HG03064 (cell line): ENCODE data around the gene ADAMTSL2.
"Not testable (repeated sequence)": the region's sequence is repeated elsewhere in the genome, so short reads cannot be mapped to it uniquely, and the experiment has no call there.

Experiments
- ATAC-seq: cut with Tn5 transposase; IDR thresholded peaks from one replicate; pipeline ENCODE4 v1.9.1; 2021; ENCODE audit warnings: low read depth; ENCODE audit not compliant: unreplicated experiment

The ADAMTSL2 gene

DNA sequence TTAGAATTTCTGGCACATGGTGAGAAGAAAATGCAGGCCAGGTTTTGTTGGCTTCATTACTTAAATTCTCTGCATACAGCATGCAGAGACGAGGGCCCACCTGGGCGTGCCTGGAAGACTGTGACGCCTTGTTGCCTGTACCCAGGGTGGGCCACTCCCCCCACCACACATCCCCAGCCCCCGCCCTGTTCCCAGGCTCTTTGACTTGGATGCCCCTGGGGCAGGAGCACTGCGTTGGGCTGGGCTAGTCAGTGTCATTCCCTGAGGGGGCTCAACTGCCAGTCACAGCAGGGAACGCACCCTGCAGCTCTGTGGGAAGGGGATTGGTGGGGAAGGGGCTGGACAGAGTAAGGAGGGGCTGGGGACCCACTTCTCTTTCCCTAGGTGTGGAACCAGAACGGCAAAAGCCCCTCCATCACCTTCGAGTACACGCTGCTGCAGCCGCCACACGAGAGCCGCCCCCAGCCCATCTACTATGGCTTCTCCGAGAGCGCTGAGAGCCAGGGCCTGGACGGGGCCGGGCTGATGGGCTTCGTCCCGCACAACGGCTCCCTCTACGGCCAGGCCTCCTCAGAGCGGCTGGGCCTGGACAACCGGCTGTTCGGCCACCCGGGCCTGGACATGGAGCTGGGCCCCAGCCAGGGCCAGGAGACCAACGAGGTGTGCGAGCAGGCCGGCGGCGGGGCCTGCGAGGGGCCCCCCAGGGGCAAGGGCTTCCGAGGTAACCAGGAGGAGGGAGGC is 19.6 kb downstream of the ADAMTSL2 start:
- ATAC-seq: no peak

DNA sequence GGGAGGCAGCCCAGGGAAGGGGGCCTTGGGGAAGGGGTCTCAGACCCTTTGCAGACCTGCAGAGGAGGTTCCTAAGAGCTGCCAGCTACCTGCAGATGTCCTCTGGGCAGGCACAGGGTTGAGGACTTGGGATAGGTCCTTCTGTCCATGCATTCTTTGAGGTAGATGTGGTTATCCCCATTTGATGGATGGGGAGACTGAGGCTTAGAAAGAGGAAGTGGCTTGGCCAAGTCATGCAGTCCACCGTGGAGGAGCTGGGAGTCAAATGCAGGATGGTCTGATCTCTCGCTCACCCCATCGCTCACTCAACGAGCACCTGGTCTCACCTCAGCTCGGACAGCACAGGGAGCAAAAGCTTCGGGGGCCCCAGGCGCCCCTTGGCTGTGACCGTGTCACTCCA is 20.2 kb downstream of the ADAMTSL2 start:
- no peak for ATAC-seq

DNA sequence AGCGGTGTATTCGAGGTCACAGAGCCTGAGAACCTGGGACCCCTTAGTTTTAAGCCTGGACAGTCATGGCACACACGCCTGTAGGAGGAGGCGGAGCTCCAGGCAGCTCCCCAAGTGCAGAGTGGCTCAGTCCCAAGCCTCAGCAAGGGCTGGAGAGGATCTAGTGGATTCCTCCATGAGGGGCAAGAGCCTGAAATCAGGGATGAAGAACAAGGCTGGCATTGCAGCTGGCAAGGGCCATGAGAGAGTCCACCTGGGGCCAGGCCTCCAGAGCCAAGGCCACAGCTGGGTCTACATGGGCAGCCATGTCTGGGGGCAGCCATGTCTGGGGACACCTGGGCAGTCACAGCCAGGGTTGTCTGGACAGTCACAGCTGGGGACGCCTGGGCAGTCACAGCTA is 21.9 kb downstream of the ADAMTSL2 start:
- no peak for ATAC-seq

DNA sequence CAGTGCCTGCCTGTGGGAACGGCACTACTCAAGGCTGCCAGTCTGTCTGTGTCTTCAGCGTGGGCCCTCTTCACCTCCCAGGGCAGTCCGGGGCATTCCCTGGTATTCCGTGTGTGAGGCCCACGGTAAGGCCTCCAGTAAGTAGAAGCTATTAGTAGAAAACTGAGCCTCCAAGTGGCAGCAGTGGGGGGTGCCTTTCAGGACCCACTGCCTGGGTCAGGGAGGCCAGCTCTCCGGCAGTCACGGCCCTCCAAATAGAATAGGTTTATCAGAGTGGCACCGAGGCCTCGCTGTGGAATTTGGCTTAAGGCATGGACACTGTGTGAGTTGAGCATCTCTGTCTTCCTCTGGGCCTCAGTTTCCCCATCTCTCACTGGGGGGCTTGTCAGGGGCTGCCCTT is 23.1 kb downstream of the ADAMTSL2 start:
- ATAC-seq: no peak

DNA sequence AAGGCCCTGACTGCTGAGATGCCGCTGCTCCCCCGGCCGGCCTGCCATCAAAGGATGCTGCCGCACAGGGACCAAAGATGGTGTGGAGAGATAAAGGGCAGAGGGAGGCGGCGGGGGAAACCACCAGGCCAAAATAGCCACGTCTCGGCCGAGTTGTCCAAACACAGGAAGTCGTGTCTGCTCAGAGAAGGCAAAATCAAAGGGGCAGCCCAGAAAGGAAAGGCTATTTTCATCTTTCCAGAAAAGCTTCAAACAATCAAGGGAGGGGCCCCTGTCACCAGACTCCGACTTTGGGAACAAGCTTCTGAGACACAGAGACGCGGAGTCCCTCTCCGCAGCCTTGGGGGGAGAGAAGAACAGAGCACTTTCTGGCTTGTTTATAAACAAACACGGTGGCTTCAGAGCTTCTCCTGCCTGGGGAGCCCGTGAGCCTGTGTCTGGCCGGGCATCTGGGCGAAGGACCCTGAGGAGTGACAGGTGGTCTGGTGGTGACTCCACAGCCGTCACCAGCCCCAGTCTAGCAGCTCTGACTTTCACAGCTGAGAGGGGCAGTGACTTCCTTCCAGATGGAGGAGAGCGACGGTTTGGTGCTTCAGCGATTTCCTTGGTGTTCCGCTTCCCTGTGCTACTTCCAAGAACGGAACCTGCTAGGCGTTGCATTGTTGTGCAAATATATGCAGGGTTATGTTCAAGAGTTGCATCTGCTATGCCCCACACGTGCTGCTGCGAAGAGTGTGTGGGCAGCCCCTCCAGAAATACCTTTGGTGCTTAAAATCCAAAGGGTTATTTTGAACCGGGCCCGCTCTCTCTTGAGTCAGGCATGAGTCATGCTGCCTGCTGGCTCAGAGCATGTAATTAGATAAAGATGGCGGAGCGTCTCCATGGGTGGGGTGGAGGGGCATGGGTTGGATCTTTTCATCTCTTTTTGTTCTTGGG is 24.0 kb downstream of the ADAMTSL2 start:
- no peak for ATAC-seq

DNA sequence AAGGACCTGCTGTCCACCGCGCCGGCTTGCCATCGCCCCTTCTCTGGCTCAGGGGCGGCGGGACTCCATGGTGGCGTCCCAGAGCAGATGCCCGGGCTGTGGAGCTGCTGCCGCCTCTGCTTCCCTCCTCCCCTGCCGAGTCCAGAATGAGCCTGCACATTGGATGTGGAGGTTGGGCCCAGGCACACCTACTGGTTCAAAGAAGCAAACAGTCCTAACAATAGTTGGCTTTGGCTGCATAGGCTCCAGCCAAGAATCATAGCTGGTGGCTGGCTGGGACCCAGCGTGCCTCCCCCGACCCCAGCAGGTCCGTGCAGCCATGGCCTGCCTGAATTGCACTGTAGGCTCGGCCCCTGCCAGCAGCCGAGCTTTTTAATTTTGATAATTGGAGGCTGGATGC is 25.8 kb downstream of the ADAMTSL2 start:
- no peak for ATAC-seq

DNA sequence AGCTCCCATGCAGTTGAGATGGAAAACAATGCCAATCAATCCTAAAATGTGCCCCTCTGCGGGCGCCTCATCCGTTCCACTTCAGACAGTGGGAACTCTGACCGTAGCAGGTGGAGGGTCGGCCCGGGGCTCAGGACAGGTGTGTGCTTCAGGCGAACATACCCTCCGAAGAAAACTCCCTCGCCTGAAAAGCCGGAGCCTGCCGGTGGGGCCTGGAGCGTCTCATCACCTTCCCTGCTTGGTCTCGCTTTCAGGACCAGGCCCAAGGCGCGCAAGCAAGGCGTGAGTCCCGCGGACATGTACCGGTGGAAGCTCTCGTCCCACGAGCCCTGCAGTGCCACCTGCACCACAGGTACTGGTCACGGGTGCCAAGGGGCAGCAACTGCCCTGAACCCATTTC is 26.4 kb downstream of the ADAMTSL2 start:
- no peak for ATAC-seq

DNA sequence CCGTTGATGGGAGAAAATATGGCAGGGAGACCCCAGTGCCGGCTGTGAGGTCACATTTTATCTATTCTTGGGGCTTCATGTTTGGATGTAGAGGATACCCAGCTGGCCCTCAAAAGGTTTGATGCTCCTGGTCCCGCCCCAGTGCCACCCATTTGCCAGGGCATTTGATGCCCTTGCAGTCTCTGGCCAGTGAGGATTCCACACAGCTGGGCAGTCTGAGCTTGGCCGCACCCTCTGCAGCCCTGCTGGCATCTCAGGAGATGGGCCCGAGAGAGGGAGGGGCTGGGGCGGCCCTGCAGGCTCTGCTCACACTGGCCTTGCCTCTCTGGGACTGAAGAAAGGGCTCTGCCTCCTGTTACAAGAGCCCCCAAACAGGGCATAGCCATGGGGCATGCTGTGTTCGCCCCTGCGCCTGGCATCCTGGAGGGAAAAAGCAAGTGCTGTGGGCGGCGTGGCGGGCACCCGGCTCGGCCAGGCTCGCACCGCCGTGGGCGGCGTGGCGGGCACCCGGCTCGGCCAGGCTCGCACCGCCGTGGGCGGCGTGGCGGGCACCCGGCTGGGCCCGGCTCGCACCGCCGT is 27.6 kb downstream of the ADAMTSL2 start:
- no peak for ATAC-seq

DNA sequence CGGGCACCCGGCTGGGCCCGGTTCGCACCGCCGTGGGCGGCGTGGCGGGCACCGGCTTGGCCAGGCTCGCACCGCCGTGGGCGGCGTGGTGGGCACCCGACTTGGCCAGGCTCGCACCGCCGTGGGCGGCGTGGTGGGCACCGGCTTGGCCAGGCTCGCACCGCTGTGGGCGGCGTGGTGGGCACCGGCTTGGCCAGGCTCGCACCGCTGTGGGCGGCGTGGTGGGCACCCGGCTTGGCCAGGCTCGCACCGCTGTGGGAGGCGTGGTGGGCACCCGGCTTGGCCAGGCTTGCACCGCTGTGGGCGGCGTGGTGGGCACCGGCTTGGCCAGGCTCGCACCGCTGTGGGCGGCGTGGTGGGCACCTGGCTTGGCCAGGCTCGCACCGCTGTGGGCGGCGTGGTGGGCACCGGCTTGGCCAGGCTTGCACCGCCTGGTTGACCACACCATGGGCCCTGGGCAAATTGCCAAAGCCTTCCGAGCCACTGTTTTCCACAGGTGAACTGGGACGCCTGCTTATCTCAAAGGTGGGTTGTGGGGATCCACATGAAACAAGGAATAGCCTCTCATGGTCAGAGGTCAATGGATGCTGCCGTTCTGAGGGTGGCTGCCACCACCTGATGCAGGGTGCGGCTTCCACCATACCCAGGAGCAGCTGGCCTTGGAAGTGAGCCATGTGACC is 28.2 kb downstream of the ADAMTSL2 start:
- ATAC-seq: no peak

DNA sequence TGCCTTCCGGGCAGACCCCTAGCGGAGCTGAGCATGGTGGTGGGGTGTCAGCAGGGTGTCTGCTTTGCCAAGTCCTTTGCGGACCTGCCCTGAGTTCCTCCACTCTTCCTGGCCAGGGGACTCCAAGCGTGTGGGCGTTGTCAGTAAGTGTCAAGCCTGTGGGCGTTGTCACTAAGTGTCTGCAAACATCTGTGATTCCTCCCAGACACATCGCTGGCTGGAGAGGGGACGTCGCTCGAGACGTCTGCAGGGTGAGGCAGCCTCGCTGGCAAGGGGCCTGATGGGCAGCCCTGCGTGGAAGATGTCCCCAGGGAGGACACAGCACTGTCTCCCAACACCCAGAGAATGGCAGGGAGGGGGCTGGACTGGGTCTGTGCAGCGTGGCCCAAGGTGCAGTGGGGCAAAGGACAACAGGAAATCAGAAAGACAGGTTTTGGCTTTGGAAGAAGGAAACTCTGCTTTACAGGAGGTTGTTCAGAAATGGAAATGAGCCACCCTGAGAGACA is 28.8 kb downstream of the ADAMTSL2 start:
- ATAC-seq: no peak

DNA sequence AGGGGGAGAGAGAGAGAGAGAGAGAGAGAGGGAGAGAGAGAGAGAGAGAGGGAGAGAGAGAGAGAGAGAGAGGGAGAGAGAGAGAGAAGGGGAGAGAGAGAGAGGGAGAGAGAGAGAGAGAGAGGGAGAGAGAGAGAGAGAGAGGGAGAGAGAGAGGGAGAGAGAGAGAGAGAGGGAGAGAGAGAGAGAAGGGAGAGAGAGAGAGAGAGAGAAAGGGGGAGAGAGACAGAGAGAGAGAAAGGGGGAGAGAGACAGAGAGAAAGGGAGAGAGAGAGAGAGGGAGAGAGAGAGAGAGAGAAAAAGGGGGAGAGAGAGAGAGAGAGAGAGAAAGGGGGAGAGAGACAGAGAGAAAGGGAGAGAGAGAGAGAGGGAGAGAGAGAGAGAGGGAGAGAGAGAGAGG is 29.3 kb downstream of the ADAMTSL2 start:
- not testable (repeated sequence) for ATAC-seq

DNA sequence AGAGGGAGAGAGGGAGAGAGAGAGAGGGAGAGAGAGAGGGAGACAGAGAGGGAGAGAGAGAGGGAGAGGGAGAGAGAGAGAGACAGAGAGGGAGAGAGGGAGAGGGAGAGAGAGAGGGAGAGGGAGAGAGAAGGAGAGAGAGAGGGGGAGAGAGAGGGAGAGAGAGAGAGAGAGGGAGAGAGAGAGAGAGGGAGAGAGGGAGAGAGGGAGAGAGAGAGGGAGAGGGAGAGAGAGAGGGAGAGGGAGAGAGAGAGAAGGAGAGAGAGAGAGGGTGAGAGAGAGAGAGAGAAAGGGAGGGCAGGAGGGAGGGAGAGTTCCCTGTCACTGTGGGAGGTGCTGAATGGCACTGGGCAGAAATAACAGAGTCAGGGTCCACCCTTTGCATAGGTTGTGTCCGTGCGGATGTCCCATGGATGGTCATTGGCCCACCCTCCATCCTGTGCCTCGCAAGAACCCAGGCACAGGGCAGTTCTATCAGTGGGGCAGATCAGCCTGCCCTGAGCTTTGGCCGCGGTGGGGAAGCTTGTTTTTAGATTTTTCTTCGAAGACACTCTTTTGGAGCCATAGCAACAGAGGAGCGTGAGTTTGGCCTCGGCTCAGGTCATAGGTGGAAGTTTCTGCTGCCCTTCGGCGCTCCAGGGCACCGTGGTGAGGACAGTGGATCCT is 30.1 kb downstream of the ADAMTSL2 start:
- no peak for ATAC-seq

DNA sequence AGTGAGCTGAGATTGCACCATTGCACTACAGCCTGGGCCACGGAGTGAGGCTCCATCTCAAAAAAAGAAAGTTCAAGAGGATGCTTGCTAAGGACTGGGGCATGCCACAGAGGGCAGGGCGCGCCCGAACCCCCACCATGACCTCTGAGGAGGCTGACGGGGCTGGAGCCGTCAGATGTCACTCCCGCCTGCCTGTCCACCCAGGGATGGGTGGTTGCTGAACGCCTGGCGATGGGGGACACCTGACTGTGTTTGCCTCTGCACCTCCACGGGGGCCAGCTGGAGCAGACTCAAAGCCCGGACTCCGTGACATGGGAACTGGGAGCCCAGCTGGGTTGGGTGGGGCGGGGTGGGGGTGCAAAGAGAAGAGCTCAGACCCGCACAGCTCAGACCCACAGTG is 31.9 kb downstream of the ADAMTSL2 start:
- ATAC-seq: no peak

DNA sequence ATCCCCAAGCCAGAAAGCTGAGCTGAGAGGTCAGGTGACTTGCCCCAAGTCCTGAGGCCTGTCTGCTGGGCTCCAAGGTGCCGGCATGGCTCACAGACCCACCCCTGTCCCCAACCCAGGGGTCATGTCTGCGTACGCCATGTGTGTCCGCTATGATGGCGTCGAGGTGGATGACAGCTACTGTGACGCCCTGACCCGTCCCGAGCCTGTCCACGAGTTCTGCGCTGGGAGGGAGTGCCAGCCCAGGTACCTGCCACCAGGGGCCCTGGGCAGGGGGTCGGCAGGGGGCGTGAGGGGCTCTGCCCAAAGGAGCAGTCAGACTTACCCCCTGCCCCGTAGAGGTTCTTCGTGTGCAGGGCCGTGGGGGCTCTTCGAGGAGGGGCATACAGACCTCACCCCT is 32.3 kb downstream of the ADAMTSL2 start:
- ATAC-seq: no peak

DNA sequence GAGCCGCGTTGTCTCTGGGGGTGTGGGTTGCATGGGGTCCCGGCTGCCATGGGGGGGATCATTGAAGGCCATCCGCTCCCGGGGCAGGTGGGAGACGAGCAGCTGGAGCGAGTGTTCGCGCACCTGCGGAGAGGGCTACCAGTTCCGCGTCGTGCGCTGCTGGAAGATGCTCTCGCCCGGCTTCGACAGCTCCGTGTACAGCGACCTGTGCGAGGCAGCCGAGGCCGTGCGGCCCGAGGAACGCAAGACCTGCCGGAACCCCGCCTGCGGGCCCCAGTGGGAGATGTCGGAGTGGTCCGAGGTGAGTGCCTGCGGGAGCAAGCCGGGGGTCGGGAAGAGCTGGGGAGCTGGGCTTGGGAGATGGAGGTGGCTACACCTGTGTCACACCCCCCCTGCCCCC is 33.7 kb downstream of the ADAMTSL2 start:
- ATAC-seq: no peak

DNA sequence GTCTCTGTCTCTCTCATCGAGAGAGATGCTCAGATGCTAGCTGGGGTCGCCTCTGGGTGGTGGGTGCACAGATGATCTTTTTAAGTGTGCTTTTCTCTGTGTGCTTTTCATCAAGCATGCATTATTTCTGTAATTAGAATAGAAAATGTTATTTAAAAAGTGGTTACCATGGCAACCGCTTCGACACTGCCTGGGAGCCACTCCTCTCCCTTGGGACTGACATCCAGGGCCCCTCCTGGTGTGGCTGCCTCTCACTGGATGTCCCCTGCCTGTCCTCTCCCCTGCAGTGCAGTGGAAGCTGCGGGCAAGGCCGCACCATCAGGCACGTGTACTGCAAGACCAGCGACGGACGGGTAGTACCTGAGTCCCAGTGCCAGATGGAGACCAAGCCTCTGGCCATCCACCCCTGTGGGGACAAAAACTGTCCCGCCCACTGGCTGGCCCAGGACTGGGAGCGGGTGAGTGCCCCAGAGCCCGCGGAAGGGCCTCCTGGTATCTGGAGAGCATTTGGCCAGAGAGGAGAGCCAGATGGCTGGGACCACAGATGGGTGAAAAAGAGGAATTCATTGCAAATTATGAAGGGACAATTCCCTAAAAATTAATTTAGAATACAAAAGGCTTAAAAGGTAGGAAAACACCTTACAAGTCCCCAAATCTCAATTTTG is 34.7 kb downstream of the ADAMTSL2 start:
- ATAC-seq: no peak

DNA sequence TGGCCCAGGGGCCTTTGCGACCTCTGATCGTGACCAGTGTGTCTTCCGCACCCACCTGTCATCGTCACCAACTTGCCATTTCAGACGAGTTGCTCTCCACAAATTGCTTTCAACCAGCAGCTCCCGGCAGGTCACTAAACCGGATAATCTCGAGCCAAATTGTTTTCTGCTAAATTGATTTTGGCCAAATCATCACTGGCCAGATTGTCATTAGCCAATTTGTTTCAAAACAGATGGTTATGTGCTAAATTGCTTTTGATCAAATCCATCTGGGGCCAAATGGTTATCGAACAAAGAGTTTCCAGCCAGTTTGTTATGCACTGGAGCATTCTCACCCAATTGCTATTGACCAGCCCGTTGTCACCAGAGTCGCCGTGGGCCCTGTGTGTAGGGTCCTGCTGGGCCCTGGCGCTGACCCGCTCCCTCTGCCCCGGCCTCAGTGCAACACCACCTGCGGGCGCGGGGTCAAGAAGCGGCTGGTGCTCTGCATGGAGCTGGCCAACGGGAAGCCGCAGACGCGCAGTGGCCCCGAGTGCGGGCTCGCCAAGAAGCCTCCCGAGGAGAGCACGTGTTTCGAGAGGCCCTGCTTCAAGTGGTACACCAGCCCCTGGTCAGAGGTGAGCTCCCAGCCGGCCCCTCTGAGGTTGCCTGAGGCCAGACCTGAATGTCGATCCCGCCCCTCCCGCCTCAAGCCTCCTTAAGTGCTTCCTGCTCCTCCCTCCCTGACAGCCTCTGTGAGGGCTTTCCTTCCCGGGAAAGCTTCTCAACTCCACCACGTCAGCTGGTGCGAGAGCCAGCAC is 35.6 kb downstream of the ADAMTSL2 start:
- ATAC-seq: no peak

DNA sequence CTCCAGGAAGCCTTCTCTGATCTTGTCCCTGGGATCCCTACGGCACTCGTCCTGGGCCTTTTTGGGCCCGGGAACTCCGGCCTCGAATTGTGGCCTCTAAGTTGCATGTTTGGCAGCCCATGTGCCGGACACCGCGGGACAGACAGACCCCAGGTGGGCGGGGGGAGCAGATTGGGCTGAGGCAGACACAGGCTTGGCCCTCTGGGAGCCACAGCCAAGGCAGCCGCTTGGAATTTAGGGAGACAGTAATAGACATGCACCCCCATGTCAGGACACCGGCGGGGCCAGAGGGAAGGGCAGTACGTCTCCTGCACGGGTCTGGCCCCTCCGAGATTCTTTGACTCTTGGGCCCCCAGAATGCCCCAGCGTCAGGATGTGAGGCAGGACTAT is 36.2 kb downstream of the ADAMTSL2 start:
- no peak for ATAC-seq

DNA sequence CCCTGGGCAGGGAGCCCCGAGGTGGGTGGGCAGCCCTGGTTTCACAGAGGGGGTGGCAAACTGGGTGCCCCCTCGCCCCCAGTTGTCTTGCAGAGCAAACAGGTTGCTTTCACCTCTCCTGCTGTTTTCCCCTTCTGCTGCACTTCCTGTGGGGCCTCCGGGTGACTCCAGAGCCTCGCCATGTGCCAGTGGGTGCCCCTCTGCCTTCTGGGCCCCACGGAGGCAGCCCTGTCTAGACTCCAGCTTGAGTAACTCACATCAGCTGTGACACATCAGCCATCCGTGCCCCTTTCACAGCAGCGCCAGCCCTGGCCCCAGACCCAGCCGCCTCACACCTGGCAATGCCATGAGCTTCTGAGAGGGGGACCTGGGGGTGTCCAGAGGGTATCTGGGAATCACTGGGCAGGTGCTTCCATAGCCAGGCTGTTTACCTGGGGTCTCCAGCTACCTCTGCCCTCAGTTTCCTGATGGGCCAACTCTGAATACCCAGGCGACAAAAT is 36.9 kb downstream of the ADAMTSL2 start:
- ATAC-seq: no peak
